Fibroblast of gingiva (primary cell): ENCODE data around the gene MTIF2.
"Not testable (repeated sequence)": the region's sequence is repeated elsewhere in the genome, so short reads cannot be mapped to it uniquely, and the experiment has no call there.

Source experiments
- DNase-seq: peaks from one replicate; pipeline ENCODE4 v3.0.0-alpha.2; 2011; ENCODE audit warnings: low read depth

Gene MTIF2

GRCh38 chr2:55268907-55269644, at the start of gene MTIF2:
Gene MTIF2, minus strand, starts transcription at chr2:55269231. Its CDS starts 5,373 bp downstream, at chr2:55263858.
- DNase-seq, result peak; percentile 92

GRCh38 chr2:55314985-55315384, 46.0 kb upstream of the MTIF2 start:
- DNase-seq, result no peak

GRCh38 chr2:55311444-55311870, 42.4 kb upstream of the MTIF2 start:
- DNase-seq, result peak; percentile 74

GRCh38 chr2:55309446-55309845, 40.4 kb upstream of the MTIF2 start:
- DNase-seq, result peak; percentile 25

GRCh38 chr2:55302241-55302640, 33.2 kb upstream of the MTIF2 start:
- DNase-seq, result no peak

- DNase-seq, result no peak
These were observed 32.2 kb upstream of the MTIF2 start for GRCh38 chr2:55301277-55301676.

- no peak for DNase-seq
These were observed 27.4 kb upstream of the MTIF2 start for GRCh38 chr2:55296393-55296792.

GRCh38 chr2:55283083-55283482, 14.1 kb upstream of the MTIF2 start:
- DNase-seq, result no peak

- peak; percentile 85 for DNase-seq
These were observed 13.3 kb upstream of the MTIF2 start for GRCh38 chr2:55282110-55282917.

GRCh38 chr2:55280851-55281546, 12.0 kb upstream of the MTIF2 start:
- DNase-seq, result not testable (repeated sequence)

- not testable (repeated sequence) for DNase-seq
These were observed 10.9 kb upstream of the MTIF2 start for GRCh38 chr2:55279859-55280424.

GRCh38 chr2:55279214-55279835, 10.3 kb upstream of the MTIF2 start:
- not testable (repeated sequence) for DNase-seq

GRCh38 chr2:55277310-55277709, 8.3 kb upstream of the MTIF2 start:
- DNase-seq, result no peak

- not testable (repeated sequence) for DNase-seq
These were observed 5.3 kb upstream of the MTIF2 start for GRCh38 chr2:55274346-55274745.

GRCh38 chr2:55269645-55269990, 587 bp upstream of the MTIF2 start:
- no peak for DNase-seq

- DNase-seq, result no peak
These were observed 634 bp downstream of the MTIF2 start for GRCh38 chr2:55268288-55268906.

GRCh38 chr2:55259586-55259985, 9.4 kb downstream of the MTIF2 start:
- DNase-seq, result not testable (repeated sequence)

- DNase-seq, result no peak
These were observed 16.2 kb downstream of the MTIF2 start for GRCh38 chr2:55252832-55253231.

- DNase-seq, result no peak
These were observed 22.0 kb downstream of the MTIF2 start for GRCh38 chr2:55247025-55247424.

GRCh38 chr2:55245411-55245810, 23.6 kb downstream of the MTIF2 start:
- DNase-seq, result no peak

GRCh38 chr2:55242617-55243016, 26.4 kb downstream of the MTIF2 start:
- no peak for DNase-seq
